Tibial artery (tissue), 4 donors: ENCODE results near the gene CD74.
"Not testable (repeated sequence)": the region's sequence is repeated elsewhere in the genome, so short reads cannot be mapped to it uniquely, and the experiment has no call there.

Experiments used
- DNase-seq, 2 donors: peaks; one replicate each; pipeline ENCODE4 v3.0.0-alpha.2; 2019
- H3K27ac ChIP-seq, 2 donors: fragments of 200-600 bp; sonication (generic) in 1 of 2; 1 replicate in 1 of 2; 2 replicates in 1 of 2; pipeline ENCODE4 v1.5.1; 2018 to 2019; ENCODE audit warnings: mild to moderate bottlenecking in 1 of 2
- H3K27me3 ChIP-seq, 2 donors: fragments of 200-600 bp; sonication (generic) in 1 of 2; one replicate each; pipeline versions ENCODE4 v1.5.1 to v1.6.0; 2016 to 2019
- H3K36me3 ChIP-seq, 3 donors: fragments of 200-600 bp; sonication (generic) in 2 of 3; one replicate each; pipeline ENCODE4 v1.5.1; 2016 to 2019; ENCODE audit warnings: mild to moderate bottlenecking in 2 of 3
- H3K4me1 ChIP-seq, 4 donors: fragments of 200-600 bp; sonication (generic) in 2 of 4; 1 replicate in 3 of 4; 2 replicates in 1 of 4; pipeline ENCODE4 v1.5.1; 2016 to 2019
- H3K4me3 ChIP-seq, 2 donors: fragments of 200-600 bp; sonication (generic) in 1 of 2; 1 replicate in 1 of 2; 2 replicates in 1 of 2; pipeline ENCODE4 v1.5.1; 2018 to 2019; ENCODE audit warnings: mild to moderate bottlenecking in 2 of 2
- H3K9me3 ChIP-seq, 3 donors: fragments of 200-600 bp; sonication (generic) in 1 of 3; one replicate each; pipeline ENCODE4 v1.5.1; 2016 to 2019
- intact Hi-C: fragments of 100-400 bp; cut with DNase I; formaldehyde crosslinking; loops from one replicate; pipeline ENCODE4 v1.15.0; 2023; ENCODE audit warnings: low total_unique reads
- TF ChIP-seq, protein P1 (sequence below), 2 experiments: fragments of 200-600 bp in 1 of 2; fragments of 450-650 bp in 1 of 2; IDR thresholded peaks; one replicate each; pipeline ENCODE4 v1.5.1; 2017 to 2019; ENCODE audit warnings: antibody characterized with exemption in 2 of 2, mild to moderate bottlenecking in 1 of 2, moderate library complexity in 1 of 2

The CD74 gene

DNA sequence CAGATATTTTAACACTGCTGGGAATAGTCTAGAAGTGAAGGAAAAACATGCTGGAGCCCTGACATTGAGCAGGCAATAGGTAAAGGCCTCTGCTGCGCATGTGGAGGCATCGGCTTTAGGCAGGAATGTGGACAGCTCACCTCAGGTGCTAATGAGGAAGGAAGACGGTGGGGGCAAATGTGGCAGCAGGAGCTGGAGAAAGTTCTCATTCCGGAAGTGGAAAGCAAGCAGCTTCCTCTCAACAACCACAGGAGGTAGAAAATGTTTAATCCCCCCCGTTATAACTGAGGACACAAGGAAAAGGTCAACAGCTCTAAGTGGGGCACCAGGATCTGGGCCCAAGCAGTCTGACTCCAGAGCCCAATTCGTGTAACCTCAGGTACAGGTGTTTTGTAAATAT is 44.4 kb upstream of the CD74 start:
- peaks cover 0 to 8% (median 4%) of the 10 kb centered on the region in 4 donors for H3K4me1 ChIP-seq
- no peak for DNase-seq
- intact Hi-C loops: loop anchor here (5.0 to 10.0 kb wide), 2 partner anchors 85 to 198 kb away; no protein-coding TSS in a partner anchor
- H3K27ac ChIP-seq: no peak overlapping the region
- H3K36me3 ChIP-seq: no peaks in the 10 kb centered on the region
- H3K4me3 ChIP-seq: no peak overlapping the region
- H3K9me3 ChIP-seq: no peaks in the 10 kb centered on the region
- H3K27me3 ChIP-seq: no peaks in the 10 kb centered on the region
- TF ChIP-seq, protein P1, sequence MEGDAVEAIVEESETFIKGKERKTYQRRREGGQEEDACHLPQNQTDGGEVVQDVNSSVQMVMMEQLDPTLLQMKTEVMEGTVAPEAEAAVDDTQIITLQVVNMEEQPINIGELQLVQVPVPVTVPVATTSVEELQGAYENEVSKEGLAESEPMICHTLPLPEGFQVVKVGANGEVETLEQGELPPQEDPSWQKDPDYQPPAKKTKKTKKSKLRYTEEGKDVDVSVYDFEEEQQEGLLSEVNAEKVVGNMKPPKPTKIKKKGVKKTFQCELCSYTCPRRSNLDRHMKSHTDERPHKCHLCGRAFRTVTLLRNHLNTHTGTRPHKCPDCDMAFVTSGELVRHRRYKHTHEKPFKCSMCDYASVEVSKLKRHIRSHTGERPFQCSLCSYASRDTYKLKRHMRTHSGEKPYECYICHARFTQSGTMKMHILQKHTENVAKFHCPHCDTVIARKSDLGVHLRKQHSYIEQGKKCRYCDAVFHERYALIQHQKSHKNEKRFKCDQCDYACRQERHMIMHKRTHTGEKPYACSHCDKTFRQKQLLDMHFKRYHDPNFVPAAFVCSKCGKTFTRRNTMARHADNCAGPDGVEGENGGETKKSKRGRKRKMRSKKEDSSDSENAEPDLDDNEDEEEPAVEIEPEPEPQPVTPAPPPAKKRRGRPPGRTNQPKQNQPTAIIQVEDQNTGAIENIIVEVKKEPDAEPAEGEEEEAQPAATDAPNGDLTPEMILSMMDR (IDR thresholded peaks at IDR 0.05): no peak

DNA sequence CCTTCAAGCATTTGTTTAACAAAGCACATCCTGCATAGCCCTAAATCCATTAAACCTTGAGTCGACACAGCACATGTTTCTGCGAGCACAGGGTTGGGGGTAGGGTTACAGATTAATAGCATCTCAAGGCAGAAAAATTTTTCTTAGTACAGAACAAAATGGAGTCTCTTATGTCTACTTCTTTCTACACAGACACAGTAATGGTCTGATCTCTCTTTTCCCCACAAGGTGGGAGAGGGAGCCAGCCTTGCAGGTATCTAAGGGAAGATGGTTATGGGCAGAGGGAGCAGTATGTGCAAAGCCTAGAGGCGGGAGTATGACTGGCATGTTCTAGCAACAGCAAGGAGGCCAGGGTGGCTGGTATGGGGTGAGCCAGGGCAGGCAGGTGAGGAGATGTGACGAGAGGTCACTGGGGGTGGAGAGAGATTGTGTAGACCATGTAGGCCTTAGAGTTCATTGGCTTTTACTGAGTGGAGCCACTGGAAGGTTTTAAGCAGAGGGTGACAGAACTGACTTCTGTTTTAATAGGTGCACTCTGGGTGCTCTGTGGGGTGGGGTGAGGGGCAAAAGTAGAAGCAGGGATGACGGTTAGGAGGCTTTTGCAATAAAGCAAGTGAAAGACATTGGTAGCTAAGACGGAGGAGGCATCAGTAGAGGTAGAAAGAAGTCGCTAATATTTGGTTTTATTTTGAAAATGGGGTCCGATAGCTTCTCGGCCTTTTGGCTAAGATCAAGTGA is 42.0 kb upstream of the CD74 start:
- Histone ChIP-seq H3K4me3 (no peak overlapping the region), H3K27ac (no peak overlapping the region), H3K9me3 (no peaks in the 10 kb centered on the region), H3K4me1 (peaks cover 0 to 8% (median 4%) of the 10 kb centered on the region in 4 donors), H3K27me3 (no peaks in the 10 kb centered on the region), H3K36me3 (no peaks in the 10 kb centered on the region)
- DNase-seq: no peak
- TF ChIP-seq, protein P1 (IDR thresholded peaks at IDR 0.05): no peak
- intact Hi-C loops: loop anchor here (5.0 to 10.0 kb wide), 3 partner anchors 33 to 200 kb away; no protein-coding TSS in a partner anchor

DNA sequence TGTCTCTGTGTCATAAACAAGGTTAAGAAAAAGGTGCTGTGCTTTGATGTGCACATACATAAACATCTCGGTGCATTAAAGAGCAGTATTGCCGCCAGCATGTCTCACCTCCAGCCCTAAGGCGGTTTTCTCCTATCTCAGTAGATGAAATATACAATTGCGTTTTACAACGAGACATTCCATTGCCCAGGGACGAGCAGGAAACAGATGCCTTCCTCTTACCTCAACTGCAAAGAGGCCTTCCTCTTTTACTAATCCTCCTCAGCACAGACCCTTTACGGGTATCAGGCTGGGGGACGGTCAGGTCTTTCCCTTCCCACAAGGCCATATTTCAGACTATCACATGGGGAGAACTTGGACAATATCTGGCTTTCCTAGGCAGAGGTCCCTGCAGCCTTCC is 41.3 kb upstream of the CD74 start:
- not testable (repeated sequence) for H3K36me3 ChIP-seq, H3K27ac ChIP-seq, H3K9me3 ChIP-seq, H3K27me3 ChIP-seq, DNase-seq, H3K4me3 ChIP-seq, H3K4me1 ChIP-seq
- intact Hi-C loops: loop anchor here (5.0 to 10.0 kb wide), 2 partner anchors 33 to 201 kb away; no protein-coding TSS in a partner anchor

DNA sequence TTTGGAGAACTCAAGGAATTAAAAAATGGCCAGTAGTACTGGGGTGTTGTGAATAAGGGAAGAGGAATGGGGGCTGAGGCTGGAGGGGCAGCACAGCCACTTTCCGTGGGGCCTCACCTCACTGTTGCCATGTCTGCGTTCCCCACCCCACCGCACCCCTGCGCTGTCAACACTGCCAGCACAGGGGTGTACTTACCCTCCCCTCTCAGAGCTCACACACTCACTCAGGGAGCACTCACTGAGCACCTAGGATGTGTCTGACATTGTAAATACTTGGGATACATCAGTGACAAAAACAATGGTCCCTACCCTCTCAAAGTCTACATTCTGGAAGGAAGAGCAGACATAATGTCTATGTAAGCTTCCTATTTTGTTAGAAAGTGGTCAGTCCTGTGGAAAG is 40.2 kb upstream of the CD74 start:
- H3K36me3 ChIP-seq: no peaks in the 10 kb centered on the region
- intact Hi-C loops: loop anchor here (5.0 to 10.0 kb wide), 2 partner anchors 34 to 202 kb away; no protein-coding TSS in a partner anchor
- peaks cover 0 to 11% (median 9%) of the 10 kb centered on the region in 4 donors for H3K4me1 ChIP-seq
- no peaks in the 10 kb centered on the region for H3K27me3 ChIP-seq
- TF ChIP-seq, protein P1 (IDR thresholded peaks at IDR 0.05): no peak
- H3K9me3 ChIP-seq: no peaks in the 10 kb centered on the region
- no peak overlapping the region for H3K4me3 ChIP-seq
- no peak for DNase-seq
- H3K27ac ChIP-seq: no peak overlapping the region

DNA sequence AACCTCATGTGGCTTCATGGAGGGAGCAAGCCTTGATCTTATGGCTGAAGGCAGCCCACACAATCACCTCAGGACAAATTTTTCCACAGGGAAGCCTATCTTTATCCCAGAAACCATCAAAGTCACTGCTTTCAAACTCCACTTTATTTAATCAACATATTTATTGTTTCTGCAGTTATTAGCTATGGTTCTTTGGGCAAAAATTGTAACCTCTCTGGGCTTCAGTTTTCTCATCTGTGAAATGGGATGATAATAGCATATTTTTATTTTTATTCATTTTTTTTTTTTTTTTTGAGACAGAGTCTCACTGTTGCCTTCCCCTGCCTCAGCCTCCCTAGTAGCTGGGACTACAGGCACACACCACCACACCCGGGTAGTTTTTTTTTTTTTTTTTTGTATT is 38.9 kb upstream of the CD74 start:
- DNase-seq: no peak
- Histone ChIP-seq H3K36me3 (peaks cover 11 to 13% (median 13%) of the 10 kb centered on the region in 3 donors), H3K9me3 (no peaks in the 10 kb centered on the region), H3K27me3 (no peaks in the 10 kb centered on the region), H3K4me3 (no peak overlapping the region), H3K4me1 (peaks cover 0 to 19% (median 13%) of the 10 kb centered on the region in 4 donors), H3K27ac (no peak overlapping the region)
- TF ChIP-seq, protein P1 (IDR thresholded peaks at IDR 0.05): no peak
- intact Hi-C loops: loop anchor here (5.0 to 10.0 kb wide), 2 partner anchors 36 to 203 kb away; no protein-coding TSS in a partner anchor
